ENCODE results near the gene APBB2.

- no peak for TF ChIP-seq EZH2 (IDR thresholded peaks at IDR 0.05; ENCODE audit: borderline replicate concordance, insufficient read depth, low read depth, low read length, poor library complexity, severe bottlenecking)
- TF ChIP-seq, protein P1, sequence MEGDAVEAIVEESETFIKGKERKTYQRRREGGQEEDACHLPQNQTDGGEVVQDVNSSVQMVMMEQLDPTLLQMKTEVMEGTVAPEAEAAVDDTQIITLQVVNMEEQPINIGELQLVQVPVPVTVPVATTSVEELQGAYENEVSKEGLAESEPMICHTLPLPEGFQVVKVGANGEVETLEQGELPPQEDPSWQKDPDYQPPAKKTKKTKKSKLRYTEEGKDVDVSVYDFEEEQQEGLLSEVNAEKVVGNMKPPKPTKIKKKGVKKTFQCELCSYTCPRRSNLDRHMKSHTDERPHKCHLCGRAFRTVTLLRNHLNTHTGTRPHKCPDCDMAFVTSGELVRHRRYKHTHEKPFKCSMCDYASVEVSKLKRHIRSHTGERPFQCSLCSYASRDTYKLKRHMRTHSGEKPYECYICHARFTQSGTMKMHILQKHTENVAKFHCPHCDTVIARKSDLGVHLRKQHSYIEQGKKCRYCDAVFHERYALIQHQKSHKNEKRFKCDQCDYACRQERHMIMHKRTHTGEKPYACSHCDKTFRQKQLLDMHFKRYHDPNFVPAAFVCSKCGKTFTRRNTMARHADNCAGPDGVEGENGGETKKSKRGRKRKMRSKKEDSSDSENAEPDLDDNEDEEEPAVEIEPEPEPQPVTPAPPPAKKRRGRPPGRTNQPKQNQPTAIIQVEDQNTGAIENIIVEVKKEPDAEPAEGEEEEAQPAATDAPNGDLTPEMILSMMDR (IDR thresholded peaks at IDR 0.05), result no peak
These were observed 431.5 kb downstream of the APBB2 start for GRCh38 chr4:40782876-40783275.
